Measurements from ENCODE around the gene TRAFD1. TPM values are rescaled to one million over a fixed set of nuclear protein-coding genes. Genes with fewer than 3 reads are reported as not detected.

TRAFD1 gene
- total and polyA plus RNA-seq, 2 experiments from 2014 or later, result 17.4 to 30.4 TPM

DNA sequence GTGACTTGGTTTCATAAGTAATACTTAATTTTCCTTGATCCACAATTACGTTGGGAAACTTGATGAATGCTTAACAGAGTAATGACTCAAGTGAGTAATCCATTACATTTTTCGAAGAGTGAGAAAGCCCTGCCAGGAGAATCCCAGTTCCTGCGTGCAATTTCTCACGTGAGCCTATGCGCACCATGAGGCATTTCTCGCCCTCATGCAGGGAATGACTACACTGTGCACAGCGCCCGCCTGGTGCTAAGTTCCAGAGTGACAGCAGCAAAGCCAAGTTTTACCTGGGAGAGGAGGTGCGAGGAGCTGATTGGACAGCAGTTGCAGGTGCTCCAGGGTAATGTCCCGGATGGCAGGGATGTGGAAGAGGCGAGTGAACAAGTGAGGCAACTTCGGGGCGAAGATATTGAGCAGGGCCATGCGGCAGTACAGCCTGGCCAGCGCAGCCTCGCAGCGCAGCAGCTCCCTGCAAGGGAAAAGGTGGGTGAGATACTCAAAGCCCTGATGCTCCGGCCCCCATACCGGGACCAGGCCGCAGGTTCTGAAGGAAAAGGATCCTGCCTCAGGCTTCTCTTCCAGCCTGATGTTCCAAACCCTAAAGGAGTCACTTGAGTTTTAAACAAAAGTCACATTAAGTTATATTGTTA lies 69.4 kb downstream of the TRAFD1 start:
- no peaks in the 10 kb centered on the region for H3K79me2 ChIP-seq (replicated peaks; ENCODE audit: insufficient read depth)
- TF ChIP-seq EZH2 (IDR thresholded peaks at IDR 0.05; ENCODE audit: low read depth, unreplicated experiment), result no peak
- no peak for TF ChIP-seq STAT1 (IDR thresholded peaks at IDR 0.05; ENCODE audit: unreplicated experiment)
- TF ChIP-seq EZH2phosphoT487 (IDR thresholded peaks at IDR 0.05; ENCODE audit: unreplicated experiment), result no peak
- TF ChIP-seq, protein P1, sequence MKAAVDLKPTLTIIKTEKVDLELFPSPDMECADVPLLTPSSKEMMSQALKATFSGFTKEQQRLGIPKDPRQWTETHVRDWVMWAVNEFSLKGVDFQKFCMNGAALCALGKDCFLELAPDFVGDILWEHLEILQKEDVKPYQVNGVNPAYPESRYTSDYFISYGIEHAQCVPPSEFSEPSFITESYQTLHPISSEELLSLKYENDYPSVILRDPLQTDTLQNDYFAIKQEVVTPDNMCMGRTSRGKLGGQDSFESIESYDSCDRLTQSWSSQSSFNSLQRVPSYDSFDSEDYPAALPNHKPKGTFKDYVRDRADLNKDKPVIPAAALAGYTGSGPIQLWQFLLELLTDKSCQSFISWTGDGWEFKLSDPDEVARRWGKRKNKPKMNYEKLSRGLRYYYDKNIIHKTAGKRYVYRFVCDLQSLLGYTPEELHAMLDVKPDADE (IDR thresholded peaks at IDR 0.05), result no peak
- TF ChIP-seq JUNB (IDR thresholded peaks at IDR 0.05; ENCODE audit: unreplicated experiment), result no peak
- no peak for TF ChIP-seq NANOG (IDR thresholded peaks at IDR 0.05; ENCODE audit: borderline replicate concordance)
- no peak for TF ChIP-seq CREB1 (CRISPR knock-in tag; IDR thresholded peaks at IDR 0.05; ENCODE audit: low read depth)
- TF ChIP-seq, protein P2, sequence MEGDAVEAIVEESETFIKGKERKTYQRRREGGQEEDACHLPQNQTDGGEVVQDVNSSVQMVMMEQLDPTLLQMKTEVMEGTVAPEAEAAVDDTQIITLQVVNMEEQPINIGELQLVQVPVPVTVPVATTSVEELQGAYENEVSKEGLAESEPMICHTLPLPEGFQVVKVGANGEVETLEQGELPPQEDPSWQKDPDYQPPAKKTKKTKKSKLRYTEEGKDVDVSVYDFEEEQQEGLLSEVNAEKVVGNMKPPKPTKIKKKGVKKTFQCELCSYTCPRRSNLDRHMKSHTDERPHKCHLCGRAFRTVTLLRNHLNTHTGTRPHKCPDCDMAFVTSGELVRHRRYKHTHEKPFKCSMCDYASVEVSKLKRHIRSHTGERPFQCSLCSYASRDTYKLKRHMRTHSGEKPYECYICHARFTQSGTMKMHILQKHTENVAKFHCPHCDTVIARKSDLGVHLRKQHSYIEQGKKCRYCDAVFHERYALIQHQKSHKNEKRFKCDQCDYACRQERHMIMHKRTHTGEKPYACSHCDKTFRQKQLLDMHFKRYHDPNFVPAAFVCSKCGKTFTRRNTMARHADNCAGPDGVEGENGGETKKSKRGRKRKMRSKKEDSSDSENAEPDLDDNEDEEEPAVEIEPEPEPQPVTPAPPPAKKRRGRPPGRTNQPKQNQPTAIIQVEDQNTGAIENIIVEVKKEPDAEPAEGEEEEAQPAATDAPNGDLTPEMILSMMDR (conservative IDR thresholded peaks at IDR 0.05; ENCODE audit: low read depth in 2 of 2), result no peak
- TF ChIP-seq ZNF331 (CRISPR knock-in tag; IDR thresholded peaks at IDR 0.05; ENCODE audit: low read depth), result no peak
- TF ChIP-seq POLR2AphosphoS5 (IDR thresholded peaks at IDR 0.05; ENCODE audit: low read depth), result no peak
- no peak for TF ChIP-seq ZNF114 (CRISPR knock-in tag; IDR thresholded peaks at IDR 0.05)
- DNase-seq (ENCODE audit: low spot score) (no peak), ATAC-seq (no peak)
- no peaks in the 10 kb centered on the region for H3K9me2 ChIP-seq (ENCODE audit: insufficient read depth)
- Mint-ChIP-seq H3K4me1 (peaks cover 8% of the 10 kb centered on the region), H3K9me3 (no peaks in the 10 kb centered on the region), H3K27ac (no peak overlapping the region), H3K36me3 (ENCODE audit: low read depth) (peaks cover 34% of the 10 kb centered on the region), H3K4me3 (no peak overlapping the region), H3K27me3 (ENCODE audit: insufficient read depth, low read depth, poor library complexity) (peaks cover 5% of the 10 kb centered on the region)
- H3K4me3 ChIP-seq, result no peak overlapping the region
- no peak overlapping the region for H2AFZ ChIP-seq
- no peak overlapping the region for H3K27ac ChIP-seq (ENCODE audit: low read depth)
- no peak overlapping the region for H3K4me2 ChIP-seq
- H4K20me1 ChIP-seq (replicated peaks; ENCODE audit: insufficient read depth), result 0 out of 2 replicates have a peak, but pooled peaks cover 4% of the 10 kb centered on the region
- peaks cover 7% of the 10 kb centered on the region; the same call in 1 of the 2 replicates for H3K36me3 ChIP-seq (ENCODE audit: insufficient read depth)
- H3F3A ChIP-seq (replicated peaks; ENCODE audit: low read depth), result no peaks in the 10 kb centered on the region
- no peaks in the 10 kb centered on the region for H3K27me3 ChIP-seq (ENCODE audit: insufficient read depth)
- no peaks in the 10 kb centered on the region for H3K4me1 ChIP-seq (ENCODE audit: insufficient read depth)

DNA sequence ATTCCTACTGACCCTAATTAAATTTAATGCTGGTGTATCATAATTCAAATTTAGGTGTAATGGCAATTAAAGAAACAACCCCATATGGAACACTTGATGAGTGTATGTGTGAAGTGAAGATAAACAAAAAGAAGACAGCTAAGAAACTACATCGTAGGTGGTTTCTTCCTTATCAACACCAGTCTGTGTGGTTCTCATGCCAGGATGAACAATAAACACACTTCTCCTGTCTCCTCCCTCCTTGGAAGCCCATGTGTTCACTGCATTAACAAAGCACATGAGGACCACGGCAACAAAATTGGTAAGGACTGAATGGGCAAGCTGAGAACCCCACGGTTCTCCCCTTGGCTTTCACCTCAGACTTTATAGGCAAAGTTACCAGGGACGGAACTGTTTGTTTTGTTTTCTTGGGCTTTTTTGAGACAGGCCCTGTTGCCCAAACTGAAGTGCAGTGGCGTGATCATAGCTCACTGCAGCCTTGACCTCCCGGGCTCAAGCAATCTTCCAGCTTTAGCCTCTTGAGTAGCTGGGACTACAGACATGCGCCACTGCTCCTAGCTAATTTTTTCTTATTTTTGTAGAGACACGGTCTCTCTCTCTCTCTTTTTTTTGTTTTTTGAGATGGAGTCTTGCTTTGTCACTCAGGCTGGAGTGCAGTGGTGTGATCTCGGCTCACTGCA lies 71.0 kb downstream of the TRAFD1 start:
- Histone ChIP-seq H4K20me1 (replicated peaks; ENCODE audit: insufficient read depth) (0 out of 2 replicates have a peak, but pooled peaks cover 4% of the 10 kb centered on the region), H3K27me3 (ENCODE audit: insufficient read depth) (no peaks in the 10 kb centered on the region), H3K27ac (ENCODE audit: low read depth) (no peak overlapping the region), H2AFZ (no peak overlapping the region), H3K4me2 (no peak overlapping the region), H3K79me2 (replicated peaks; ENCODE audit: insufficient read depth) (no peaks in the 10 kb centered on the region), H3K36me3 (ENCODE audit: insufficient read depth) (peaks cover 7% of the 10 kb centered on the region), H3K9me2 (ENCODE audit: insufficient read depth) (no peaks in the 10 kb centered on the region), H3K4me1 (ENCODE audit: insufficient read depth) (no peaks in the 10 kb centered on the region), H3K4me3 (no peak overlapping the region), H3F3A (replicated peaks; ENCODE audit: low read depth) (no peaks in the 10 kb centered on the region)
- Mint-ChIP-seq H3K4me3 (no peak overlapping the region), H3K4me1 (peaks cover 3% of the 10 kb centered on the region; the same call in 2 of the 3 replicates), H3K9me3 (no peaks in the 10 kb centered on the region), H3K36me3 (ENCODE audit: low read depth) (peaks cover 23% of the 10 kb centered on the region), H3K27me3 (ENCODE audit: insufficient read depth, low read depth, poor library complexity) (peaks cover 5% of the 10 kb centered on the region), H3K27ac (no peak overlapping the region)
- ATAC-seq (no peak), DNase-seq (ENCODE audit: low spot score) (no peak)
- TF ChIP-seq JUNB (IDR thresholded peaks at IDR 0.05; ENCODE audit: unreplicated experiment) (no peak), CREB1 (CRISPR knock-in tag; IDR thresholded peaks at IDR 0.05; ENCODE audit: low read depth) (no peak), STAT1 (IDR thresholded peaks at IDR 0.05; ENCODE audit: unreplicated experiment) (no peak), ZNF331 (CRISPR knock-in tag; IDR thresholded peaks at IDR 0.05; ENCODE audit: low read depth) (no peak)
- TF ChIP-seq, protein P1 (IDR thresholded peaks at IDR 0.05), result no peak
